ENCODE measurements around the gene ATXN1.

The ATXN1 gene

DNA sequence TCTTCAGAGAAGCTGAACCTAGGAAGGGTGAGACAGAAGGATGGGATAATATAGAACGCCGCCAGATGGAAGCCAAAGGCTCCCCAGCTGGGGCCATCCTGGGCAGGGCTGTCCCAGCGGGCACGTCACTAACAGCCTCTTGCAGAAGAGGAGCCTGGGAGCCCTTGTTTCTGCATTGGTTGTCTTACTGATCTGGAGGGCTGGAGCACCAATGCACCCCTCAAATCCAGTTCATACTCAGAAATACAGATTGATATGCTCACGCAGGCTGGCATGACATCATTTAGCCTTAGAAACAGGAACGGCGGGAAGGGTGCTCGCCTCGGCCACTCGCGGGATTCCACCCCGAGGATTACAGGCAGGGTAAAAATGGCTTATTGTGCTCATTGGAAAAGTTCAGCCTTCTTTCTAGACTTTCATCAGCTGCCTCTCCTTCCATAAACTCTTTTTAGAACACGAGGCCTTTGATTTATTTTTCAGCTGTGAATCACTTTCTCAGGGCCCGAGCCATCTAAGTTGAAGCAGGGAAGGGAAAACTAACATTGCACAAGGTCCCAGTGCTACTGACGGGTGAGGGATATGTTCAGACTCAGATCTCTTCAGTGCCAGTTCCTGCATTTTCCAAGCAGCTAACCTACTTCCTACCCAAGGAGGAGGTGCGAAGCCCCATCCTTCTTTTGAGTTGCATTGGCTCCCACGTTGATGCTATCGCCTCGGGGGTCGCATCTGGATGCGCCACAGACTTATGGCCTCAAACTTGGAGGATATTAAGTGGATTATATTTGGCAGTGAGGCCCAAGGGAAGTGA, 440.5 kb downstream of the ATXN1 start:
- Histone ChIP-seq H3K18ac (ENCODE audit: low read length) (peak overlapping the region; percentile 19), H3K4me1 (ENCODE audit: control insufficient read depth in 2 of 2, insufficient read depth in 1 of 2, low read depth in 1 of 2, low read length in 2 of 2) (peaks cover 14 to 21% of the 10 kb centered on the region in 2 donors), H2BK15ac (ENCODE audit: low read length) (peak overlapping the region; percentile 18), H3K9me3 (replicated peaks in 1 of 2; ENCODE audit: control insufficient read depth in 2 of 2, insufficient read depth in 1 of 2, low read depth in 1 of 2, low read length in 2 of 2) (no peaks in the 10 kb centered on the region), H3K4me2 (ENCODE audit: insufficient read depth, low read length, poor library complexity, severe bottlenecking) (no peak overlapping the region), H3K79me1 (ENCODE audit: low read depth, low read length) (peaks cover 1% of the 10 kb centered on the region), H3K27me3 (ENCODE audit: control insufficient read depth in 3 of 3, insufficient read depth in 3 of 3, low read depth in 1 of 3, low read length in 3 of 3) (no peaks in the 10 kb centered on the region), H3K27ac (replicated peaks; ENCODE audit: low read length) (no peak overlapping the region), H2AFZ (ENCODE audit: low read length) (peak overlapping the region; percentile 60), H3K4me3 (ENCODE audit: low read length in 2 of 2) (peak overlapping the region in 1 of 2 donors; percentile 33), H3K23ac (ENCODE audit: low read depth, low read length, poor library complexity) (no peak overlapping the region), H4K8ac (ENCODE audit: low read depth, low read length) (no peak overlapping the region), H3K9ac (ENCODE audit: low read depth, low read length, poor library complexity) (no peak overlapping the region), H2AK5ac (ENCODE audit: low read depth, low read length) (no peak overlapping the region), H3K36me3 (replicated peaks in 1 of 2; ENCODE audit: control insufficient read depth in 2 of 2, insufficient read depth in 2 of 2, low read length in 2 of 2) (no peaks in the 10 kb centered on the region), H2BK120ac (ENCODE audit: low read depth, low read length) (no peak overlapping the region), H2BK12ac (ENCODE audit: low read length) (no peak overlapping the region), H4K91ac (ENCODE audit: low read depth, low read length, poor library complexity) (no peak overlapping the region), H3K4ac (ENCODE audit: low read length) (no peak overlapping the region), H3K14ac (ENCODE audit: low read length) (no peak overlapping the region), H2BK5ac (ENCODE audit: low read length) (no peak overlapping the region)
- DNase-seq (ENCODE audit: low spot score), result no peak
- no CpG with 5 or more reads among the region's 21 CpGs for WGBS, 2 donors (ENCODE audit: extremely low coverage in 2 of 2, insufficient read length in 2 of 2, insufficient replicate concordance in 1 of 2)

DNA sequence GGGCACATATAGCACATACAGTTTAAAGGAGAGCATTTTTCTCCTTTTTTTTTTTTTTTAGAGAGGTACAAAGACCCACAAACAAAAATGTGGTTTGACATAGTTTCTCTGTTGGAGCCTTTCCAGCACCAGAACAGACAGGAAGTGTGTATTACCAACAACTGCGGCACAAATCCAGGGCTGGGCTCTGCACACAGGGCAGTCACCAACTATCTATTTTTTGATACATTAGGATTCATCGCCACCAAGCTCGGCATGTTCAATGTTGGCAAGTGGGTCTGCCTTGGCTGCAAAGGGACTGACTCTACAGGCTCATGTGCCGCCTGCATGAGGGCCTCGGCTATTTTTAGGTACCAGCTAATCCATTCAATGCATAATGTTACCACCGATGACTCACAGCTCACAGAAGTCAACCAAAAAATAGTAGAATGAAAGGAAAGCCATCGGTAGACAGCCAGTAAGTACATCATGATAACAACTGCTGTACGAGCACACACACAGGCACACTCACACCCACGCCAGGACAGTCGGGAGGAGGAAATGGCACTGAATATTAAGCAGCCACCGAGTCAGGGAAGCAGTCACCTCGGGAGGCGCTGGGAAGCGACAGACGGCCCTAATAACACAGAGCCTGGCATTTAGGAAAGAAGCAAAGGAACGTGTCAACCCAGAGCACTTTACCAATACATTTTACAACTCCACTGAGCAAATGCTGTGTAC, 441.3 kb downstream of the ATXN1 start:
- Histone ChIP-seq H3K9ac (ENCODE audit: low read depth, low read length, poor library complexity) (no peak overlapping the region), H3K23ac (ENCODE audit: low read depth, low read length, poor library complexity) (peak overlapping the region; percentile 56), H2BK12ac (ENCODE audit: low read length) (no peak overlapping the region), H3K18ac (ENCODE audit: low read length) (no peak overlapping the region), H3K4ac (ENCODE audit: low read length) (no peak overlapping the region), H3K79me1 (ENCODE audit: low read depth, low read length) (peaks cover 1% of the 10 kb centered on the region), H2BK5ac (ENCODE audit: low read length) (no peak overlapping the region), H3K9me3 (replicated peaks in 1 of 2; ENCODE audit: control insufficient read depth in 2 of 2, insufficient read depth in 1 of 2, low read depth in 1 of 2, low read length in 2 of 2) (no peaks in the 10 kb centered on the region), H2AK5ac (ENCODE audit: low read depth, low read length) (no peak overlapping the region), H2BK15ac (ENCODE audit: low read length) (peak overlapping the region; percentile 18), H4K8ac (ENCODE audit: low read depth, low read length) (no peak overlapping the region), H3K14ac (ENCODE audit: low read length) (no peak overlapping the region), H3K4me2 (ENCODE audit: insufficient read depth, low read length, poor library complexity, severe bottlenecking) (no peak overlapping the region), H3K27ac (replicated peaks; ENCODE audit: low read length) (no peak overlapping the region), H4K91ac (ENCODE audit: low read depth, low read length, poor library complexity) (no peak overlapping the region), H3K4me1 (ENCODE audit: control insufficient read depth in 2 of 2, insufficient read depth in 1 of 2, low read depth in 1 of 2, low read length in 2 of 2) (peaks cover 14 to 21% of the 10 kb centered on the region in 2 donors), H2AFZ (ENCODE audit: low read length) (peak overlapping the region; percentile 60), H2BK120ac (ENCODE audit: low read depth, low read length) (no peak overlapping the region), H3K4me3 (ENCODE audit: low read length in 2 of 2) (peak overlapping the region in 1 of 2 donors; percentile 33), H3K27me3 (ENCODE audit: control insufficient read depth in 3 of 3, insufficient read depth in 3 of 3, low read depth in 1 of 3, low read length in 3 of 3) (no peaks in the 10 kb centered on the region), H3K36me3 (replicated peaks in 1 of 2; ENCODE audit: control insufficient read depth in 2 of 2, insufficient read depth in 2 of 2, low read length in 2 of 2) (no peaks in the 10 kb centered on the region)
- WGBS, 2 donors (ENCODE audit: extremely low coverage in 2 of 2, insufficient read length in 2 of 2, insufficient replicate concordance in 1 of 2), result no CpG with 5 or more reads among the region's 16 CpGs
- no peak for DNase-seq (ENCODE audit: low spot score)

DNA sequence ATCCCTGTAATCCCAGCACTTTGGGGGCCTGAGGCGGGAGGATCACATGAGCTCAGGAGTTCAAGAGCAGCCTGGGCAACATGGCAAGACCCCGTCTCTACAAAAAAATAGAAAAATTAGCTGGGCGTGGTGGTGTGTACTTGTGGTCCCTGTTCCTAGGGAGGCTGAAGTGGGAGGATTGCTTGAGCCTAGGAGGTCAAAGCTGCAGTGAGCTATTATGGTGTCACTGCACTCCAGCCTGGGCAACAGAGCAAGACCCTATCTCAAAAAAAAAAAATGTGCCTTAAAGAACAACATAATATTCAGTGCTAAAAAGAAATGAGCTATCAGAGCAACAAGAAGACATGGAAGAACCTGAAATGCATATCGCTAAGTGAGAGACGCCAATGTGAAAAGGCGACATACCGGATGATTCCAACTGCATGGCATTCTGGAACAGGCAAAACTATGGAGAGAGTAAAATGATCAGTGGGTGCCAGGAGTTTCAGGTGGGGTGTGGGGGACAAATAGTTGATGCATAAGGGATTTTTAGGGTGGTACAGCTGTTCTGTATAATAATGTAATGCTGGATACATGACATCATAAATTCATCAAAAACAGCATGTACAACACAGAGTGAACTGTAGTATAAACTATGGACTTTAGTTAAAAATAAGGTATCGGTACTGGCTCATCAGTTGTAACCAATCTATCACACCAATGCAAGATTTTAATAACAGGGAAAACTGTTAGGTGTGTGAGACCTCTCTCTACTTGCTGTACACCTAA, 442.1 kb downstream of the ATXN1 start:
- no peak overlapping the region for H2BK5ac ChIP-seq (ENCODE audit: low read length)
- DNase-seq (ENCODE audit: low spot score), result no peak
- no CpG with 5 or more reads among the region's 8 CpGs for WGBS, 2 donors (ENCODE audit: extremely low coverage in 2 of 2, insufficient read length in 2 of 2, insufficient replicate concordance in 1 of 2)
- no peak overlapping the region for H2AFZ ChIP-seq (ENCODE audit: low read length)
- H3K4me3 ChIP-seq (ENCODE audit: low read length in 2 of 2), result no peak overlapping the region
- no peak overlapping the region for H3K4ac ChIP-seq (ENCODE audit: low read length)
- H2BK12ac ChIP-seq (ENCODE audit: low read length), result no peak overlapping the region
- H4K91ac ChIP-seq (ENCODE audit: low read depth, low read length, poor library complexity), result no peak overlapping the region
- H3K4me2 ChIP-seq (ENCODE audit: insufficient read depth, low read length, poor library complexity, severe bottlenecking), result no peak overlapping the region
- H3K14ac ChIP-seq (ENCODE audit: low read length), result no peak overlapping the region
- no peak overlapping the region for H2BK15ac ChIP-seq (ENCODE audit: low read length)
- H2AK5ac ChIP-seq (ENCODE audit: low read depth, low read length), result no peak overlapping the region
- no peak overlapping the region for H3K27ac ChIP-seq (replicated peaks; ENCODE audit: low read length)
- H4K8ac ChIP-seq (ENCODE audit: low read depth, low read length), result no peak overlapping the region
- H3K9me3 ChIP-seq (replicated peaks in 1 of 2; ENCODE audit: control insufficient read depth in 2 of 2, insufficient read depth in 1 of 2, low read depth in 1 of 2, low read length in 2 of 2), result no peaks in the 10 kb centered on the region
- H3K27me3 ChIP-seq (ENCODE audit: control insufficient read depth in 3 of 3, insufficient read depth in 3 of 3, low read depth in 1 of 3, low read length in 3 of 3), result no peaks in the 10 kb centered on the region
- H3K79me1 ChIP-seq (ENCODE audit: low read depth, low read length), result peaks cover 1% of the 10 kb centered on the region
- no peak overlapping the region for H2BK120ac ChIP-seq (ENCODE audit: low read depth, low read length)
- H3K9ac ChIP-seq (ENCODE audit: low read depth, low read length, poor library complexity), result no peak overlapping the region
- no peak overlapping the region for H3K23ac ChIP-seq (ENCODE audit: low read depth, low read length, poor library complexity)
- no peak overlapping the region for H3K18ac ChIP-seq (ENCODE audit: low read length)
- H3K4me1 ChIP-seq (ENCODE audit: control insufficient read depth in 2 of 2, insufficient read depth in 1 of 2, low read depth in 1 of 2, low read length in 2 of 2), result peaks cover 14 to 21% of the 10 kb centered on the region in 2 donors
- no peaks in the 10 kb centered on the region for H3K36me3 ChIP-seq (replicated peaks in 1 of 2; ENCODE audit: control insufficient read depth in 2 of 2, insufficient read depth in 2 of 2, low read length in 2 of 2)
